ENCODE data around the gene XK. TPM values are rescaled to one million over a fixed set of nuclear protein-coding genes. Genes with fewer than 3 reads are reported as not detected.

The XK gene
- total RNA-seq, 6 experiments from 2014 or later: 0.56 to 4.5 (median 1.6) TPM

DNA sequence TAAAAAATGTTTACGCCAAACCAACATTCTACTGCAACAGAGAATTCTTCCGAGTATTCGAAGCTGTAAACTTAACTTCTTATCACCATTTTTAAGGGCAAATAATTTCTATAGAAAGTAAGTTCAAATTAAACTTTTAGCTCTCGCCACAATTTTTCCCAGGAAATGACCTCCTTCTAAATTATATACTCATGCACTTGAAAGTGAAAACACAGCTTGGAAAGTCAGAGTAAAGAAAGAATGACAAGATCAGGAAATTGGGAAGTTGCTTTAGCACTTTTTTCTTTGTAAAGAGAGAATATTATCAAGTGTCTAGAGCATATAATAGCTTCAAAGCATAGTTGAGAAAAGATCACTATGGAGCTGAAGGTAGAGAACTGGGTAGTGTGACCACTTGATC, 95.5 kb downstream of the XK start:
- Histone ChIP-seq H3K36me3 (no peaks in the 10 kb centered on the region), H3K9me3 (no peaks in the 10 kb centered on the region), H3K27me3 (peaks cover 0 to 3% of the 10 kb centered on the region in 2 donors), H3K4me3 (no peak overlapping the region), H3K4me1 (no peaks in the 10 kb centered on the region), H3K27ac (no peak overlapping the region)
- intact Hi-C loops (cut with DNase I): no loop called here
- no peak for TF ChIP-seq POLR2A (IDR thresholded peaks at IDR 0.05)
- TF ChIP-seq, protein P1, sequence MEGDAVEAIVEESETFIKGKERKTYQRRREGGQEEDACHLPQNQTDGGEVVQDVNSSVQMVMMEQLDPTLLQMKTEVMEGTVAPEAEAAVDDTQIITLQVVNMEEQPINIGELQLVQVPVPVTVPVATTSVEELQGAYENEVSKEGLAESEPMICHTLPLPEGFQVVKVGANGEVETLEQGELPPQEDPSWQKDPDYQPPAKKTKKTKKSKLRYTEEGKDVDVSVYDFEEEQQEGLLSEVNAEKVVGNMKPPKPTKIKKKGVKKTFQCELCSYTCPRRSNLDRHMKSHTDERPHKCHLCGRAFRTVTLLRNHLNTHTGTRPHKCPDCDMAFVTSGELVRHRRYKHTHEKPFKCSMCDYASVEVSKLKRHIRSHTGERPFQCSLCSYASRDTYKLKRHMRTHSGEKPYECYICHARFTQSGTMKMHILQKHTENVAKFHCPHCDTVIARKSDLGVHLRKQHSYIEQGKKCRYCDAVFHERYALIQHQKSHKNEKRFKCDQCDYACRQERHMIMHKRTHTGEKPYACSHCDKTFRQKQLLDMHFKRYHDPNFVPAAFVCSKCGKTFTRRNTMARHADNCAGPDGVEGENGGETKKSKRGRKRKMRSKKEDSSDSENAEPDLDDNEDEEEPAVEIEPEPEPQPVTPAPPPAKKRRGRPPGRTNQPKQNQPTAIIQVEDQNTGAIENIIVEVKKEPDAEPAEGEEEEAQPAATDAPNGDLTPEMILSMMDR (IDR thresholded peaks at IDR 0.05): no peak
- DNase-seq: no peak
- 53% methylated on average over 4 of the region's 4 CpGs for WGBS (ENCODE audit: insufficient coverage, low coverage, low lambda C conversion rate, missing lambda C conversion rate)
- no peak for ATAC-seq

Other genes with a start within 250 kb of the XK start
- gene LANCL3, start 114.1 kb upstream of the XK start, total RNA-seq: under 1 TPM in 3 of 6 experiments, not detected in 3; 0.02 to 0.10 (median 0.07) TPM
- 10 to 100 TPM in 3 of 6 experiments, 1 to 10 TPM in 3; 5.7 to 39.4 (median 10.0) TPM for gene CYBB, start 94.3 kb downstream of the XK start, total RNA-seq
- gene DYNLT3, start 161.8 kb downstream of the XK start, total RNA-seq: 10 to 100 TPM; 13.1 to 24.4 (median 17.7) TPM

Data from right lobe of liver (tissue), 6 donors.